ENCODE measurements around the gene FBXL7. TPM values are rescaled to one million over a fixed set of nuclear protein-coding genes. Genes with fewer than 3 reads are reported as not detected.

The FBXL7 gene
- total and polyA plus RNA-seq, 9 of the 15 experiments (the other 6 are each of a cell fraction or from before 2014, with no cell fraction given): 0.04 to 0.08 TPM; not detected in 7

DNA sequence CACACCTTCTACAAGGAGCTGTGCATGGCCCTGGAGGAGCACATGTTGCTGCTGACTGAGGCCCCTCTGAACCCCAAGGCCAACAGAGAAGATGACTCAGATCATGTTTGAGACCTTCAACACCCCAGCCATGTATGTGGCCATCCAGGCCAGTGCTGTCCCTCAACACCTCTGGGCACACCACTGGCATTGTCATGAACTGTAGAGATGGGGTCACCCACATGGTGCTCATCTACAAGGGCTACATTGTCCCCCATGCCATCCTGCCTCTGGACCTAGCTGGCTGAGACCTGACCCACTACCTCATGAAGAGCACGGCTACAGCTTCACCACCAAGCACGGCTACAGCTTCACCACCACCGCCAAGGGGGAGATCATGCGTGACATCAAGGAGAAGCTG lies 49.0 kb upstream of the FBXL7 start:
- DNase-seq (ENCODE audit: extremely low read depth in 1 of 4, low spot score in 3 of 4) (no peak), ATAC-seq (no peak), FAIRE-seq (no peak)
- Histone ChIP-seq H3K27me3 (ENCODE audit: control insufficient read depth in 2 of 2, insufficient read depth in 2 of 2, low read length in 2 of 2) (no peaks in the 10 kb centered on the region), H3K4me1 (replicated peaks in 1 of 2; ENCODE audit: control insufficient read depth in 2 of 2, insufficient read depth in 2 of 2, low read length in 2 of 2) (no peaks in the 10 kb centered on the region), H3K9me1 (ENCODE audit: control insufficient read depth, insufficient read depth, low read length) (no peaks in the 10 kb centered on the region), H3K36me3 (ENCODE audit: control insufficient read depth, insufficient read depth, low read length) (no peaks in the 10 kb centered on the region), H2AFZ (ENCODE audit: low read depth, low read length) (no peak overlapping the region), H3K79me2 (ENCODE audit: control insufficient read depth, insufficient read depth, low read length) (no peaks in the 10 kb centered on the region), H3K4me2 (ENCODE audit: insufficient read depth, low read length) (no peak overlapping the region), H4K20me1 (replicated peaks; ENCODE audit: control insufficient read depth, insufficient read depth, low read length) (no peaks in the 10 kb centered on the region), H3K4me3 (no peak overlapping the region), H3K9me3 (replicated peaks; ENCODE audit: control insufficient read depth, insufficient read depth, low read depth, low read length) (0 out of 2 replicates have a peak, but pooled peaks cover 1% of the 10 kb centered on the region), H3K27ac (ENCODE audit: extremely low read depth, low read depth, low read length) (no peak overlapping the region), H3K9ac (ENCODE audit: insufficient read depth in 1 of 2, low read depth in 2 of 2, low read length in 2 of 2) (no peak overlapping the region)
- no peak for TF ChIP-seq PHB2 (IDR thresholded peaks at IDR 0.05; ENCODE audit: low read depth)
- no peak for TF ChIP-seq SIN3A (IDR thresholded peaks at IDR 0.05; ENCODE audit: borderline replicate concordance in 2 of 2, control insufficient read depth in 1 of 2, low read depth in 2 of 2, low read length in 2 of 2)
- TF ChIP-seq ARID1B (IDR thresholded peaks at IDR 0.05): no peak
- TF ChIP-seq ZNF3 (CRISPR knock-in tag; IDR thresholded peaks at IDR 0.05): no peak
- no TSS peak for BruUV-seq (replicated peaks)
- ChIA-PET CTCF (ENCODE audit: low intra/inter-chr PET ratio) (no interaction called here), POLR2A (interaction anchor here (0.6 kb wide), 1 partner anchor 10 kb away, joined by 3 read pairs; no protein-coding TSS in a partner anchor)
- intact Hi-C loops (cut with micrococcal nuclease): no loop called here
- in situ Hi-C loops (cut with MboI): no loop called here
- 0% methylated on average over 4 of the region's 4 CpGs for WGBS (ENCODE audit: insufficient coverage, low coverage, missing lambda C conversion rate)

DNA sequence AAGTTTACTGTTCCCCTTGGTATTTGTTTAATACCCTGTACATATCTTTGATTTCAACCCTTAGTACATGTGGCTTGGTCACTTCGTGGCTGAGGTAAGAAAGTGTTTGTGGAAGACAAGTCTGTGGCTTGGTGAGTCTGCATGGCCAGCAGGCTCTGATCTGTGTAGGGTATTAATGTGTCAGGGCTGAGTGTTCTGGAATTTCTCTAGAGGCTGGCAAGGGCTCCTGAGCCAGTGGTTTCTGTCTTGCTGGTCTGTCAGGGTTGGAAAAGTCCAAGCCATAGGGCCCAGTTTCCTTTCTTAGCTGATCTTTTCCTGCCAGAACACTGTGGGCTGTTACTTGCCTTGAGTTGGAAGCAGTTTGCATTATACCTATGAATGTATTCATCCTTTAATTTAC lies 48.0 kb upstream of the FBXL7 start:
- Histone ChIP-seq H3K4me1 (replicated peaks in 1 of 2; ENCODE audit: control insufficient read depth in 2 of 2, insufficient read depth in 2 of 2, low read length in 2 of 2) (no peaks in the 10 kb centered on the region), H3K9me1 (ENCODE audit: control insufficient read depth, insufficient read depth, low read length) (no peaks in the 10 kb centered on the region), H4K20me1 (replicated peaks; ENCODE audit: control insufficient read depth, insufficient read depth, low read length) (no peaks in the 10 kb centered on the region), H3K4me3 (no peak overlapping the region), H3K4me2 (ENCODE audit: insufficient read depth, low read length) (no peak overlapping the region), H2AFZ (ENCODE audit: low read depth, low read length) (no peak overlapping the region), H3K27ac (ENCODE audit: extremely low read depth, low read depth, low read length) (no peak overlapping the region), H3K36me3 (ENCODE audit: control insufficient read depth, insufficient read depth, low read length) (no peaks in the 10 kb centered on the region), H3K27me3 (ENCODE audit: control insufficient read depth in 2 of 2, insufficient read depth in 2 of 2, low read length in 2 of 2) (no peaks in the 10 kb centered on the region), H3K9me3 (replicated peaks; ENCODE audit: control insufficient read depth, insufficient read depth, low read depth, low read length) (0 out of 2 replicates have a peak, but pooled peaks cover 1% of the 10 kb centered on the region), H3K79me2 (ENCODE audit: control insufficient read depth, insufficient read depth, low read length) (no peaks in the 10 kb centered on the region), H3K9ac (ENCODE audit: insufficient read depth in 1 of 2, low read depth in 2 of 2, low read length in 2 of 2) (no peak overlapping the region)
- intact Hi-C loops (cut with micrococcal nuclease): no loop called here
- FAIRE-seq: no peak
- in situ Hi-C loops (cut with MboI): no loop called here
- 0% methylated on average over 1 of the region's 1 CpG for WGBS (ENCODE audit: insufficient coverage, low coverage, missing lambda C conversion rate)
- TF ChIP-seq GATAD2B (IDR thresholded peaks at IDR 0.05; ENCODE audit: borderline replicate concordance): no peak
- TF ChIP-seq HDAC3 (IDR thresholded peaks at IDR 0.05; ENCODE audit: borderline replicate concordance, partially characterized antibody): no peak
- TF ChIP-seq, protein P1, sequence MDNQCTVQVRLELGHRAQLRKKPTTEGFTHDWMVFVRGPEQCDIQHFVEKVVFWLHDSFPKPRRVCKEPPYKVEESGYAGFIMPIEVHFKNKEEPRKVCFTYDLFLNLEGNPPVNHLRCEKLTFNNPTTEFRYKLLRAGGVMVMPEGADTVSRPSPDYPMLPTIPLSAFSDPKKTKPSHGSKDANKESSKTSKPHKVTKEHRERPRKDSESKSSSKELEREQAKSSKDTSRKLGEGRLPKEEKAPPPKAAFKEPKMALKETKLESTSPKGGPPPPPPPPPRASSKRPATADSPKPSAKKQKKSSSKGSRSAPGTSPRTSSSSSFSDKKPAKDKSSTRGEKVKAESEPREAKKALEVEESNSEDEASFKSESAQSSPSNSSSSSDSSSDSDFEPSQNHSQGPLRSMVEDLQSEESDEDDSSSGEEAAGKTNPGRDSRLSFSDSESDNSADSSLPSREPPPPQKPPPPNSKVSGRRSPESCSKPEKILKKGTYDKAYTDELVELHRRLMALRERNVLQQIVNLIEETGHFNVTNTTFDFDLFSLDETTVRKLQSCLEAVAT (IDR thresholded peaks at IDR 0.05): no peak
- no peak for TF ChIP-seq RBM14 (IDR thresholded peaks at IDR 0.05; ENCODE audit: borderline replicate concordance, insufficient read depth, low read depth, low read length)
- no peak for TF ChIP-seq ZNF140 (CRISPR knock-in tag; IDR thresholded peaks at IDR 0.05)
- TF ChIP-seq ZNF384 (IDR thresholded peaks at IDR 0.05; ENCODE audit: low read depth, low read length): no peak
- TF ChIP-seq, protein P2, sequence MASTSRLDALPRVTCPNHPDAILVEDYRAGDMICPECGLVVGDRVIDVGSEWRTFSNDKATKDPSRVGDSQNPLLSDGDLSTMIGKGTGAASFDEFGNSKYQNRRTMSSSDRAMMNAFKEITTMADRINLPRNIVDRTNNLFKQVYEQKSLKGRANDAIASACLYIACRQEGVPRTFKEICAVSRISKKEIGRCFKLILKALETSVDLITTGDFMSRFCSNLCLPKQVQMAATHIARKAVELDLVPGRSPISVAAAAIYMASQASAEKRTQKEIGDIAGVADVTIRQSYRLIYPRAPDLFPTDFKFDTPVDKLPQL (IDR thresholded peaks at IDR 0.05; ENCODE audit: extremely low read depth, insufficient read length): no peak
- TF ChIP-seq TAF9B (IDR thresholded peaks at IDR 0.05; ENCODE audit: partially characterized antibody): no peak
- ATAC-seq: no peak
- POLR2A ChIA-PET: no interaction called here
- BruUV-seq (replicated peaks): no TSS peak
- CTCF ChIA-PET (ENCODE audit: low intra/inter-chr PET ratio): no interaction called here
- DNase-seq (ENCODE audit: extremely low read depth in 1 of 4, low spot score in 3 of 4): no peak

Measured in K562 (cell line).